ENCODE results near the gene HMX2.

The HMX2 gene

GRCh38 chr10:123143162-123143824 lies 4.6 kb upstream of the HMX2 start:
- Mint-ChIP-seq H3K36me3 (ENCODE audit: low read depth) (no peaks in the 10 kb centered on the region), H3K27me3 (peaks cover 97% of the 10 kb centered on the region), H3K4me3 (no peak overlapping the region), H3K27ac (no peak overlapping the region), H3K9me3 (no peaks in the 10 kb centered on the region), H3K4me1 (ENCODE audit: low read depth) (peaks cover 47% of the 10 kb centered on the region)
- intact Hi-C loops (cut with micrococcal nuclease): loop anchor here (10.0 kb wide), 1 partner anchor 342 kb away; no protein-coding TSS in a partner anchor

GRCh38 chr10:123143825-123144168 lies 4.1 kb upstream of the HMX2 start:
- H3K36me3 Mint-ChIP-seq (ENCODE audit: low read depth): no peaks in the 10 kb centered on the region
- H3K9me3 Mint-ChIP-seq: no peaks in the 10 kb centered on the region
- H3K4me3 Mint-ChIP-seq: no peak overlapping the region
- H3K27me3 Mint-ChIP-seq: peaks cover 98% of the 10 kb centered on the region
- H3K4me1 Mint-ChIP-seq (ENCODE audit: low read depth): peaks cover 50% of the 10 kb centered on the region
- H3K27ac Mint-ChIP-seq: no peak overlapping the region
- intact Hi-C loops (cut with micrococcal nuclease): loop anchor here (10.0 kb wide), 1 partner anchor 341 kb away; no protein-coding TSS in a partner anchor

- no peaks in the 10 kb centered on the region for H3K36me3 Mint-ChIP-seq (ENCODE audit: low read depth)
- no peak overlapping the region for H3K27ac Mint-ChIP-seq
- peaks cover 97% of the 10 kb centered on the region for H3K27me3 Mint-ChIP-seq
- peak overlapping the region; percentile 13 for H3K4me3 Mint-ChIP-seq
- no peaks in the 10 kb centered on the region for H3K9me3 Mint-ChIP-seq
- peaks cover 47% of the 10 kb centered on the region for H3K4me1 Mint-ChIP-seq (ENCODE audit: low read depth)
- intact Hi-C loops (cut with micrococcal nuclease): loop anchor here (10.0 kb wide), 1 partner anchor 340 kb away; no protein-coding TSS in a partner anchor
Observed at GRCh38 chr10:123144697-123145541, 3.0 kb upstream of the HMX2 start.

DNA sequence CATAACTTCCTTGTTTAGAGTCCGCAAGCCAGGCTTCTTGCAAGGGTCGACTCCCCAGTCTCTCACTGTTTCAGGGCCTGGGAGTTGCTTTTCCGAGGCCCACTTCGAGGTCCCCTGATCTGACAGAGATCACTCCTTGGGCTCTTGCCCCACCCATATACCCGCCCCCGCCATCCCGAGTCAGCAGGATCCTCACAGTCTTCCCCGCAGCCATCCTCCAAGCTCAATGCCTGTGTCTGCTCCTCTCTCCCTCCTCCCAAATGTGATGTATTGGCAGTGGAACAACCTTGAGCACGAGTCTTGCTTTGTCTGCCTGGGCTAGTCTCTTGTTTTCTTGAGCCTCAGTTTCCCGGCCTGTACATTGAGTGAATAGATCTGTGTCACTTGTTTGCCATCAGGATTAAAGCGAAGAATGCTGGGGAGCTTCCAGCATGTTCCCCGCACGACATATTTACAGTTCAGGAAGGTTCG lies 2.4 kb upstream of the HMX2 start:
- H3K4me1 Mint-ChIP-seq (ENCODE audit: low read depth): peaks cover 44% of the 10 kb centered on the region
- intact Hi-C loops (cut with micrococcal nuclease): loop anchor here (10.0 kb wide), 1 partner anchor 339 kb away; no protein-coding TSS in a partner anchor

DNA sequence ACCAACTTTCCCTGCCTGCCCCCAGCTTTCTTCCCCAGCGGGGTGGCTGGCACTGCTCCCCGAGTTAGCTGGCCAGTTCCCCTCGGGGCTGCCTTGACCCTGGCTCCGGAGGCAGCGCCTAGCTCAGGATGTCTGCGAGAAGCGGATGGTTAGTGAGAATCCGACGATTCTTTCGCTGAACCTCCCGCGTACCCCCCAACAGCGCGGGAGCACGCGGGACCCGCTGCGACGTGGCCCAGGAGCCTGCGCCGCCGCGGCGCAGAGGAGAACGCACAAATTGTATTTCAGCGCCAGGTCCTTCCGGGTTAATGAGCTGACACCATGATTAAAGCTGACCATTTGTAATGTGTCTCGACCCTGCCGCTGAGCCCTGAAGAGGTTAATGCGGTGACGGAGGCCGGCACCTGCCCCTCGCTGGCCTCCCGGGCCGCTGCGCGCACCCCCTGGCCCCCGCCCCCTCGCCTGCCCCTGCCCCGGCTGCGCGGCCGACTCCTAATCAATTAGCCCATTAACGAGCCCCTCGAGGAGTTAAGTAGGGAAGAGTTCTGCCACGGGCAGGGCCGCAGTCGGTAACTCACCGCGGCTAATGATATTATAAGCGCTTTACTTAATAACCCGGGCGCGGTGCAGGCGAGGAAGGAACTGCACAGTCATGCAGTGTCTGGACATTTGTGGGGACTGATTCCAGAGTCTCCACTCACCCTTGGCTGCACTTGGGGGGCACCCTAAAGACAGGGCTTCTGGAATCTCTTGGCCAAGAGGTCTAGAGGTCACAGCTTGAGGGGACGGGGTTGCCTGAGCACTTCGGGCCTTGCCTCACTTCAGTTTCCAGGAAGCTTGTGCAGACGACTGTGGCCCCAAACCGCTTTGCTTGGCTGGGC lies 1.7 kb upstream of the HMX2 start:
- no peak overlapping the region for H3K27ac Mint-ChIP-seq
- no peaks in the 10 kb centered on the region for H3K36me3 Mint-ChIP-seq (ENCODE audit: low read depth)
- intact Hi-C loops (cut with micrococcal nuclease): loop anchor here (10.0 kb wide), 1 partner anchor 339 kb away; no protein-coding TSS in a partner anchor
- H3K9me3 Mint-ChIP-seq: no peaks in the 10 kb centered on the region
- peaks cover 47% of the 10 kb centered on the region for H3K4me1 Mint-ChIP-seq (ENCODE audit: low read depth)
- H3K4me3 Mint-ChIP-seq: peak overlapping the region; percentile 34
- H3K27me3 Mint-ChIP-seq: peaks cover 96% of the 10 kb centered on the region

More for the DNA sequence above, 2.4 kb upstream of the HMX2 start:
- Mint-ChIP-seq H3K27me3 (peaks cover 97% of the 10 kb centered on the region), H3K4me3 (no peak overlapping the region), H3K36me3 (ENCODE audit: low read depth) (no peaks in the 10 kb centered on the region), H3K27ac (no peak overlapping the region), H3K9me3 (no peaks in the 10 kb centered on the region)

DNA sequence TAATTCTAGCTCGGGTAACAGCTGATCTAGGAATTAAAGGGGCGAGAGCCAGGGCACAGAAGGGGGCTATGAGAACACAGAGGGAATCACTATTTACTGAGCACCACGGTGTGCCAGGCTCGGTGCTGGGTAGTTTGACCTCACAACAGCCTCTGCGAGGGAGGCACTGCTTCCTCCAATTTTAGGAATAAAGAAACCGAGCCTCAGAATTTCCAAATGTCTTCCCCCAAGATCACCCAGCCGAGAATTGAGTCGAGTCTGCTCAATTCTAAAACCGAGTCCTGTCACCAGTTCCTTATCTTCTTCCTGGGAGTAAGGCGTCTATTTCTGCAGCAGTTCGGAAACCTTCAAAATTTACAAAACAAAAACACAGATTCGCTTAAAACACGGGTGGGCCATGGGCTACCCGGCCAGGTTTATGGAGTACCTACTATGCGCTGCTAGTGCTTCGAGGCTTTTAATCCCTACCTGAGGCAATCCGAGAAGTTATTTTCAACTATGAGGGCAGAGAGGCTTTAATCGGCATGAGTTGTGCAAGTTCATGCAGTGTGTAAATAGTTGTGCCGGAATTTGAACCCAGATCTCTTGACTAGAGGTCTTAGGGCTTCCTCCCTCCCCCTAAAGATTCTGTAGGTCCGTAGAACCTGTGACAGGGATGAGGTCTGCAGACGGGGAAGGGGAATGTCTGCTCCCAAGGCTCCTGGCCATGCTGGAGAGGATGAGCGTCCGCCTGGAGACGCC lies 872 bp upstream of the HMX2 start:
- peaks cover 47% of the 10 kb centered on the region for H3K4me1 Mint-ChIP-seq (ENCODE audit: low read depth)
- no peaks in the 10 kb centered on the region for H3K9me3 Mint-ChIP-seq
- H3K27ac Mint-ChIP-seq: no peak overlapping the region
- no peak overlapping the region for H3K4me3 Mint-ChIP-seq
- H3K27me3 Mint-ChIP-seq: peaks cover 96% of the 10 kb centered on the region
- no peaks in the 10 kb centered on the region for H3K36me3 Mint-ChIP-seq (ENCODE audit: low read depth)
- intact Hi-C loops (cut with micrococcal nuclease): loop anchor here (10.0 kb wide), 1 partner anchor 338 kb away; no protein-coding TSS in a partner anchor

DNA sequence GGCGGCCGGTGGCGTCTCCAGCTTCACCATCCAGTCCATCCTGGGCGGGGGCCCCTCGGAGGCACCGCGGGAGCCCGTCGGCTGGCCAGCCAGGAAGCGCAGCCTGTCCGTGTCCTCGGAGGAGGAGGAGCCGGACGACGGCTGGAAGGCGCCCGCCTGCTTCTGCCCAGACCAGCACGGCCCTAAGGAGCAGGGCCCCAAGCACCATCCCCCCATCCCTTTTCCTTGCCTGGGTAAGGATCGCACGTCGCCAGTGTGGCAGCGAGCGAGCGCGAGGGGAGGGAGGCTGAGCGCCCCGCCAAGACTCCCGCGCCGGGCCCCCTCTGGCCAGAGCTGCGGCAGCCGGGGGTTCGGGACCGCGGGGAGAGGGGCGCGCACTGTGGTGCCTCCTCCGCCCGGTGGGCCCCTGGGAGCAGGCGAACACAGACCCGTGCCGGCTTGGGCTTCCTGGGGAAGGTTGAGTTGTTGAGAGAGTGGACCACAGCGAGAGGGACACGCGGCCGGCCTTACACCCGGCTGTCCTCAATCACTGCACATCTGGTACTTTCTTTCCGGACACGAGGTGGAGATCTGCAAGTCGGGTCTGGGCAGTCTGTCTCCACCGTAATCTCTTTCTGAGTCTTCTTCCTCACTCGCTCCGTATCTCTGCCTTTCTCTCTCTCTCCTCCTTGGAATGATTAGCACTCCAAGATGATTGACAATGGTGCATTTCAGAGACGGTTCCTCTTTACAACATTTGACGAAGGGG lies 652 bp downstream of the HMX2 start:
- intact Hi-C loops (cut with micrococcal nuclease): loop anchor here (10.0 kb wide), 1 partner anchor 336 kb away; no protein-coding TSS in a partner anchor
- Mint-ChIP-seq H3K27ac (no peak overlapping the region), H3K9me3 (no peaks in the 10 kb centered on the region), H3K4me1 (ENCODE audit: low read depth) (peaks cover 42% of the 10 kb centered on the region), H3K4me3 (no peak overlapping the region), H3K36me3 (ENCODE audit: low read depth) (no peaks in the 10 kb centered on the region), H3K27me3 (peaks cover 94% of the 10 kb centered on the region)

DNA sequence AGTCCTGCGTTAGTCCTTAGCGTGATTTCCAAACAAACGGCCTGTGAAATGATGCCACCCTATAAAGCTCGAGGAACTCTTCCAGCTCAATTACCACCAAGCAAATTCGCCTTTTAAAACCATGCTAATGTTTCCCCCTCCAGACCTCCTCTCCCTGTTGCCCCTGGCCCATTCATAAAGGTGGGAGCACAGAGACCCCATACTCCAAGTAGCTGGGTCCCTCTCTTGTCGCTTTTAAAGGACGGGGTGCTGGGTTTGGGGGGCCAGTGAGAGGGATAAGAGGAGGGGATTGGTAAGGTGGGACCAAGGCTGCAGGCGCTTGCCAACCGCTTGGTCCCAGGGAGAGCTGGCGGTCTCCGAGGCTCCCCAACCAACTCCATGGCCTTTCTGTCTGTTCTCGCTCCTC lies 1.2 kb downstream of the HMX2 start:
- no peak overlapping the region for H3K27ac Mint-ChIP-seq
- H3K4me1 Mint-ChIP-seq (ENCODE audit: low read depth): peaks cover 44% of the 10 kb centered on the region
- peaks cover 2% of the 10 kb centered on the region for H3K36me3 Mint-ChIP-seq (ENCODE audit: low read depth)
- H3K4me3 Mint-ChIP-seq: peak overlapping the region; percentile 83
- intact Hi-C loops (cut with micrococcal nuclease): loop anchor here (10.0 kb wide), 1 partner anchor 336 kb away; no protein-coding TSS in a partner anchor
- H3K27me3 Mint-ChIP-seq: peaks cover 89% of the 10 kb centered on the region
- H3K9me3 Mint-ChIP-seq: no peaks in the 10 kb centered on the region

DNA sequence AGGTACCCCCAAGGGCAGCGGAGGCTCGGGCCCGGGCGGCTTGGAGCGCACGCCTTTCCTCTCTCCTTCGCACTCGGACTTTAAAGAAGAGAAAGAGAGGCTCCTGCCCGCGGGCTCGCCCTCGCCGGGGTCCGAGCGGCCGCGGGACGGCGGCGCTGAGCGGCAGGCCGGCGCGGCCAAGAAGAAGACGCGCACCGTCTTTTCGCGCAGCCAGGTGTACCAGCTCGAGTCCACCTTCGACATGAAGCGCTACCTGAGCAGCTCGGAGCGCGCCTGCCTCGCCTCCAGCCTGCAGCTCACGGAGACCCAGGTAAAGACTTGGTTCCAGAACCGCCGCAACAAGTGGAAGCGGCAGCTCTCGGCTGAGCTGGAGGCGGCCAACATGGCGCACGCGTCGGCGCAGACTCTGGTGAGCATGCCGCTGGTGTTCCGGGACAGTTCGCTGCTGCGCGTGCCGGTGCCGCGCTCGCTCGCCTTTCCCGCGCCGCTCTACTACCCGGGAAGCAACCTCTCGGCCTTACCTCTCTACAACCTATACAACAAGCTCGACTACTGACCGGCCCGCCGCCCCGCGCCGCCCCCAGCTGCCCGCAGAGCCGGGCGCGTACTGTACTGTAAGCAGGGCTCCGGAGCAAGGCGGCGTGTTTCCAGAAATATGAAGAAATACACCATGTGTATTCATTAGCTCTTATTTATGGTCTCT lies 1.8 kb downstream of the HMX2 start:
- intact Hi-C loops (cut with micrococcal nuclease): loop anchor here (5.0 to 10.0 kb wide), 2 partner anchors 335 to 777 kb away; partner anchors contain the start of gene PLEKHA1
- peak overlapping the region; percentile 73 for H3K27ac Mint-ChIP-seq
- no peaks in the 10 kb centered on the region for H3K9me3 Mint-ChIP-seq
- peaks cover 84% of the 10 kb centered on the region for H3K27me3 Mint-ChIP-seq
- peak overlapping the region; percentile 83 for H3K4me3 Mint-ChIP-seq
- H3K4me1 Mint-ChIP-seq (ENCODE audit: low read depth): peaks cover 41% of the 10 kb centered on the region
- H3K36me3 Mint-ChIP-seq (ENCODE audit: low read depth): peaks cover 8% of the 10 kb centered on the region

DNA sequence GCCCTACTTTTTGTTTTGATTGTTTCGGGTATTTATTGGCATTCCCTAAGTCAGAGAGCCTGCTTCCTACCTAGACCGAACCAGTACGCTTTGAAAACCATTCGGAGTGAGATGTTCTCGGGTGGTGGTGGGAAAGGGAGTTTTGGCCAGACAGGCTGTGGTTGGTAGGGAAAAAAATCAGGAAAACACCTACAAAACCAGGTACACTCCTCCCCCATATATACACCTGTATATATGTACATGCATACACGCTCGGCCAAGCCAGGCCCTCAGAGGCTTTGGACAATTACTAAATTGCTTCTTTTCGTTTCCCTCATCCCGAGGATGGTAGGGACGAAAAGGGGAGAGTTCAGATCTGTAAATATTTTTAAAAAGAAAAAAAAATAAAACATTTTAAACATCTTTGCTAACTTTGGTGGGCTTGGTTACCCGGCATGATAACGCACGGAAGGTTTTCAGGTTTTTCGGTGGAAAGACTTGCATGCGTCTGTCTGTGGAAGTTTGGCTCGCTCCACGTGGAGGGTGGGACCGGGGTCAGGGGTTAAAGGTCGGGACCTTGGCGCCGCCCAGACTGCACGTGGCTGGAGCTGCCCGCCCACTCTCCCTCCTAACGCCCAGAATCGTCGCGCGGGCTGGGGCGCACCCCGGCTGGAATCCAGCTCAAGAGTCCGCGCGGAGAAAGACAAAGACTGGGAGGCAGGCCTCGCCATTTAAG lies 2.5 kb downstream of the HMX2 start:
- peak overlapping the region; percentile 73 for H3K27ac Mint-ChIP-seq
- peaks cover 15% of the 10 kb centered on the region for H3K36me3 Mint-ChIP-seq (ENCODE audit: low read depth)
- no peaks in the 10 kb centered on the region for H3K9me3 Mint-ChIP-seq
- H3K4me1 Mint-ChIP-seq (ENCODE audit: low read depth): peaks cover 41% of the 10 kb centered on the region
- H3K4me3 Mint-ChIP-seq: peak overlapping the region; percentile 83
- peaks cover 77% of the 10 kb centered on the region for H3K27me3 Mint-ChIP-seq
- intact Hi-C loops (cut with micrococcal nuclease): loop anchor here (5.0 kb wide), 1 partner anchor 778 kb away; the partner anchor contains the start of gene PLEKHA1

- Mint-ChIP-seq H3K9me3 (no peaks in the 10 kb centered on the region), H3K4me3 (peak overlapping the region; percentile 67), H3K4me1 (ENCODE audit: low read depth) (peaks cover 40% of the 10 kb centered on the region), H3K27ac (peak overlapping the region; percentile 50), H3K27me3 (peaks cover 69% of the 10 kb centered on the region), H3K36me3 (ENCODE audit: low read depth) (peaks cover 22% of the 10 kb centered on the region)
- intact Hi-C loops (cut with micrococcal nuclease): loop anchor here (5.0 kb wide), 1 partner anchor 779 kb away; the partner anchor contains the start of gene PLEKHA1
Observed at GRCh38 chr10:123150986-123151736, 3.2 kb downstream of the HMX2 start.

All from dendritic cell treated with granulocyte-macrophage colony-stimulating factor and Interleukin-4, amounts not matched to agents 40 ng/mL and 50 ng/mL, for 4 days (primary cell).